NB4 (cell line): Measurements from ENCODE around the gene MIA2.

Experiments used
- CTCF ChIP-seq: IDR thresholded peaks from one replicate; pipeline ENCODE4 v1.5.1; 2012; ENCODE audit warnings: low read depth, low read length
- MAX ChIP-seq: IDR thresholded peaks from 2 replicates; pipeline ENCODE4 v1.6.1; 2011; ENCODE audit warnings: low read depth, low read length

- TF ChIP-seq CTCF (no peak), MAX (no peak)
Observed at GRCh38 chr14:39350866-39351265, 117.2 kb downstream of the MIA2 start.
